ENCODE measurements around the gene GPR148.

GPR148 gene

GRCh38 chr2:130768191-130768855 is 39.5 kb downstream of the GPR148 start:
- no peak overlapping the region for H3K9ac ChIP-seq
- no peak overlapping the region for H3K27ac ChIP-seq
- no peak overlapping the region for H3K4me3 ChIP-seq
- H3K4me2 ChIP-seq: no peak overlapping the region
- no peaks in the 10 kb centered on the region for H3K27me3 ChIP-seq
- no peaks in the 10 kb centered on the region for H3K9me3 ChIP-seq
- H3K4me1 ChIP-seq: no peaks in the 10 kb centered on the region
- TF ChIP-seq Cebpa-rat (IDR thresholded peaks at IDR 0.05): no peak
- no peaks in the 10 kb centered on the region for H3K36me3 ChIP-seq
- no peaks in the 10 kb centered on the region for H4K20me1 ChIP-seq

GRCh38 chr2:130769343-130769907 is 40.6 kb downstream of the GPR148 start:
- Histone ChIP-seq H3K9me3 (no peaks in the 10 kb centered on the region), H3K27me3 (no peaks in the 10 kb centered on the region), H3K36me3 (no peaks in the 10 kb centered on the region), H3K4me1 (no peaks in the 10 kb centered on the region), H3K4me3 (no peak overlapping the region), H3K27ac (no peak overlapping the region), H3K4me2 (no peak overlapping the region), H3K9ac (no peak overlapping the region), H4K20me1 (no peaks in the 10 kb centered on the region)
- TF ChIP-seq Cebpa-rat (IDR thresholded peaks at IDR 0.05): no peak

DNA sequence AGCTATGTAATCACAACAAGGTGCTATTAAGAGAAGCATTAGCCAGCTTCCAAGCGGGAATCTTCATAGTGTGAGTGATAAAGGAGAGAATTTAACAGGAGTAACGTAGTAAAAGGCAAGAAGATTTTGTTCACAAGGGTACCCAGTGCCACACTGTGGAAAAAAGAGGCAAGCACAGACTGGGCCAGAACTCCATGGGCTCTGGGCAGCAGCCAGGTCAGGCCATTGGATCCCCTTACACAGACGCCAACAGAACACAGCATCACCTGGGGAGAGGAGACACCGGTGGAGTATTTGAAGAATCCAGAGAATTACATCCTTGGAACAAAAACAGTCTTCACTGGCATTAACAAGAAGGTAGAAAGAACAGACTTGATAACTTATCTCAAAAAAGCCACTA is 47.7 kb downstream of the GPR148 start:
- Histone ChIP-seq H3K9ac (no peak overlapping the region), H3K4me2 (no peak overlapping the region), H3K27ac (no peak overlapping the region), H3K4me3 (no peak overlapping the region), H3K4me1 (no peaks in the 10 kb centered on the region), H3K27me3 (no peaks in the 10 kb centered on the region), H4K20me1 (no peaks in the 10 kb centered on the region), H3K36me3 (no peaks in the 10 kb centered on the region), H3K9me3 (no peaks in the 10 kb centered on the region)
- TF ChIP-seq Cebpa-rat (IDR thresholded peaks at IDR 0.05): no peak

GRCh38 chr2:130778781-130779180 is 49.9 kb downstream of the GPR148 start:
- Histone ChIP-seq H3K4me3 (no peak overlapping the region), H4K20me1 (no peaks in the 10 kb centered on the region), H3K36me3 (no peaks in the 10 kb centered on the region), H3K4me1 (no peaks in the 10 kb centered on the region), H3K27me3 (no peaks in the 10 kb centered on the region), H3K9me3 (no peaks in the 10 kb centered on the region), H3K9ac (no peak overlapping the region), H3K27ac (no peak overlapping the region), H3K4me2 (no peak overlapping the region)
- no peak for TF ChIP-seq Cebpa-rat (IDR thresholded peaks at IDR 0.05)

Measured in BLaER1 (cell line).